Gastrocnemius medialis (tissue), 4 donors: ENCODE results near the gene KRT7.

Experiments
- CTCF ChIP-seq, 5 experiments: fragments of 450-650 bp in 3 of 5; fragments of 200-600 bp in 2 of 5; sonication (generic) in 2 of 5; IDR thresholded peaks in 4 of 5; conservative IDR thresholded peaks in 1 of 5; 1 replicate in 4 of 5; 2 replicates in 1 of 5; pipeline ENCODE4 v1.5.1; 2016 to 2019; ENCODE audit warnings: antibody characterized with exemption in 5 of 5, mild to moderate bottlenecking in 3 of 5, moderate library complexity in 3 of 5
- POLR2A ChIP-seq, 2 donors: fragments of 450-650 bp; IDR thresholded peaks; one replicate each; pipeline ENCODE4 v1.6.1; 2017; ENCODE audit warnings: antibody characterized with exemption in 2 of 2, mild to moderate bottlenecking in 2 of 2, moderate library complexity in 2 of 2

DNA sequence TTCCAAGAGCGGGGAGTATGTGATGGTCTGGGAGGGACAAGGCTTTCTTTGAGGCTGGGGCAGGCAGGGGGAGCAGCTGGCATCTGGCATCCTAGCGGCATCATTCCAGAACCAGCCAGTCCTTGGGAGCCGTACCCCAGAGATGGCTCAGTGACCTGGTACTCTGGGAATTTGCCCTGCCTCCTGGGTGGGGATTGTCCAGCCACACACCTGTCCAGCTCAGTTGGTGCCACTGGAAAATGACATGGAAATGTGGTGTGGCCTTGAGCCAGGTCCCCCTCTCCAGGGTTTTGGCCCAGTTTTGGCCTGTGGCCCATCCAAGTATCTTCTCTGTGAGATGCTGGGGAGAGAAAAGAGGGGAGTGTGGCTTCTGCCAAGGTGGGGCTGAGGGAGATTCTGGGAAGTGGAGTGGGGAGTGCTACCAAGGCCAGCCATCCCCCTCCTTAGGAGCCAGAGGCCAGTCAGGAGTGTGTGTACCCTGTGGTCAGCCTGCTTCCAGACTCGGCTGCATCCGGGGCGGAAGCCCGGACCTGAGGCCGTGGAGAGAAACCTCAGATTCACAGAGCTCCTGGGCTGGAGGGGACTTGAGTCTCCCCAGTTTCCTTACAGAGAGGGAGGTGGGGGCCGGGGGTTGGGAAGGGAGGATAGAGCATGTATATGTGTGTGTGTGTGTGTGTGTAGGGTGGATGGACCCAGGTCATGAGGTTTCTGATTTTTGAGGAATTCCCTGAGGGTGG, 26.6 kb upstream of the KRT7 start:
- TF ChIP-seq CTCF (IDR thresholded peaks at IDR 0.05 in 4 of 5, conservative IDR thresholded peaks at IDR 0.05 in 1 of 5) (no peak), POLR2A (IDR thresholded peaks at IDR 0.05) (no peak)
